Karpas-422 (cell line): Measurements from ENCODE around the gene BARHL2. TPM values are rescaled to one million over a fixed set of nuclear protein-coding genes. Genes with fewer than 3 reads are reported as not detected.

Source experiments
- DNase-seq: peaks from one replicate; pipeline ENCODE4 v3.0.0-alpha.2; 2015
- H2AFZ ChIP-seq: fragments of 200-600 bp; sonication (generic); 2 replicates; pipeline ENCODE4 v1.6.1; 2014; ENCODE audit warnings: antibody characterized with exemption, low read length, mixed read lengths
- H3K27ac ChIP-seq: fragments of 200-600 bp; sonication (generic); 2 replicates; pipeline ENCODE4 v1.5.1; 2014; ENCODE audit warnings: mild to moderate bottlenecking, low read length, moderate library complexity
- H3K27me3 ChIP-seq: fragments of 200-600 bp; sonication (generic); 2 replicates; pipeline ENCODE4 v1.6.1; 2014; ENCODE audit warnings: low read length, mixed read lengths
- H3K36me3 ChIP-seq: fragments of 200-600 bp; sonication (generic); 2 replicates; pipeline ENCODE4 v1.6.1; 2014; ENCODE audit warnings: low read length, mixed read lengths; ENCODE audit not compliant: insufficient read depth
- H3K4me1 ChIP-seq: fragments of 200-600 bp; sonication (generic); 2 replicates; pipeline ENCODE4 v1.6.1; 2014; ENCODE audit warnings: mild to moderate bottlenecking, low read length, mixed read lengths
- H3K4me2 ChIP-seq: fragments of 200-600 bp; sonication (generic); 2 replicates; pipeline ENCODE4 v1.6.1; 2014; ENCODE audit warnings: low read length, low read depth, mild to moderate bottlenecking; ENCODE audit not compliant: poor library complexity, severe bottlenecking
- H3K4me3 ChIP-seq: fragments of 200-600 bp; sonication (generic); 2 replicates; pipeline ENCODE4 v1.5.1; 2014; ENCODE audit warnings: mild to moderate bottlenecking, antibody characterized with exemption, low read length, mixed read lengths
- H3K79me2 ChIP-seq: fragments of 200-600 bp; sonication (generic); 2 replicates; pipeline ENCODE4 v1.6.1; 2014; ENCODE audit warnings: mild to moderate bottlenecking, low read length, mixed read lengths
- H3K9ac ChIP-seq: fragments of 200-600 bp; sonication (generic); 2 replicates; pipeline ENCODE4 v1.6.0; 2014; ENCODE audit warnings: low read length
- H3K9me2 ChIP-seq: fragments of 200-600 bp; sonication (generic), shearing (Covaris generic); replicated peaks from 2 replicates; pipeline ENCODE4 v1.6.0; 2014; ENCODE audit warnings: mild to moderate bottlenecking, low read length, moderate library complexity; ENCODE audit not compliant: insufficient read depth
- H3K9me3 ChIP-seq: fragments of 300-700, 200-600 bp; sonication (generic); 2 replicates; pipeline ENCODE4 v1.6.1; 2014; ENCODE audit warnings: low read length, mixed read lengths
- H4K20me1 ChIP-seq: fragments of 200-600 bp; sonication (generic); 2 replicates; pipeline ENCODE4 v1.6.1; 2014; ENCODE audit warnings: mild to moderate bottlenecking, antibody characterized with exemption, low read length, low read depth; ENCODE audit not compliant: insufficient read depth
- total RNA-seq: library from RNA; depleted of rRNA; stranded (reverse); fragments of >200 nt; shearing (Covaris generic); gene quantifications from 2 replicates; pipeline ENCODE4 v1.2.3, GENCODE V29; 2014; ENCODE audit warnings: low replicate concordance; rRNA removed

BARHL2 gene
- total RNA-seq, result not detected in 2 replicates

DNA sequence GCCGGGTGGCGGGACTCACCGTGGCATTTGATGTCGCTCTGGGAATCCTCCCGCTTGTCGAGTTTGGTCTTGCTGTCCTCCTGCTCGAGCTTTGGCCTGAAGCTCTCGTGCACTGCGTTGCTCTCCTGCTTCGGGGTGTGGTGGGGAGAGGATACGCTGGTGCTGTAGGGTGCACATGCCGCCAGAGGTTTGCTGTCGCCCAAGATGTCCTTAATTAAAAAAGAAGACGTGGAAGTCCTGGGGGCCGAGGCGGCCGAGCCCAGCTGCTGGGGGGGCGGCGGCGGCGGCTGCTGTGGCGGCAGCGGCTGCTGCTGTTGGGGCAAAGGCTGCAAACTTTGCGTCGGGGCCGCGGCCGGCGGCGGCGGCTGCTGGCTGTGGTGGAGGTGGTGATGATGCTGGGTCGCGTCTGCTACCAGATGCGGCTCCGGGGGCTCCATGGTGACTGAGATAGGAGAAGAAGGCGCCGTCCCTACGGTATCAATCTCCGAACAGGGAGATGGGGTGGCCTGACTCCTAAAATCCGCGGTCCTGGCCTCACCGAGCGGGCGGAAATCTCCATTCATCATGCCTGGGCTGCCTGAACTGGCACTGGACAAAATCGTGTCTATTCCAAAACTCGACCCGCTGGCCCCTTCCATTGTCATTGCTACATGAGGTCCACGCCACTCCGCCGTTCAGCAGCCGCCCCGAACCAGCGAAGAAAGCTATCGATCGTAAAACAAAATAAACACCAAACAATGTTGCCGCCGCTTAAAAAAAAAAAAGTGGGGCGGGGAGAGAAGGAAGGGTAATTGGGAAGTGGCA lies at the start of gene BARHL2:
BARHL2 (minus strand) TSS at position 751 of the 804 bp plus-strand sequence; CDS start at position 644, 107 bp downstream.
- no peaks in the 10 kb centered on the region for H3K79me2 ChIP-seq
- no peaks in the 10 kb centered on the region for H3K9me2 ChIP-seq
- no peak within 1 kb of the TSS for H3K4me2 ChIP-seq
- H3K27ac ChIP-seq, result no peak within 1 kb of the TSS
- H3K4me1 ChIP-seq, result no peaks in the 10 kb centered on the region
- no peaks in the 10 kb centered on the region for H3K27me3 ChIP-seq
- H3K4me3 ChIP-seq, result no peak within 1 kb of the TSS
- H2AFZ ChIP-seq, result no peak within 1 kb of the TSS
- no peaks in the 10 kb centered on the region for H4K20me1 ChIP-seq
- H3K9ac ChIP-seq, result no peak within 1 kb of the TSS
- no peaks in the 10 kb centered on the region for H3K9me3 ChIP-seq
- no peak for DNase-seq
- no peaks in the 10 kb centered on the region for H3K36me3 ChIP-seq

DNA sequence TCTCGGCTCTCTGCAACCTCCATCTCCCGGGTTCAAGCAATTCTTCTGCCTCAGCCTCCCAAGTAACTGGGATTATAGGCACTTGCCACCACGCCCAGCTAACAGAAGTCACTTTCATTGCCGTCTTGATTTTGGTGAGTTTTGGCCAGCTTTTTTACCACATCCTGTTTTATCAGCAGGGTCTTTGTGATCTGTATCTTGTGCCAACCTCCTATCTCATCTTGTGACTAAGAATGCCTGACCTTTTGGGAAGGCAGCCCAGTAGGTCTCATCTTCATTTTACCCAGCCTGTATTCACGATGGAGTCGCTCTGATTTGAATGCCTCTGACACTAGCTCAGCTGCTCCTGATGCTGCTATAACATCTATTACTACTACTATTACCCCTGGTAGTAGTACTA lies 46.8 kb upstream of the BARHL2 start:
- H3K4me2 ChIP-seq, result no peak overlapping the region
- no peaks in the 10 kb centered on the region for H3K36me3 ChIP-seq
- H3K4me3 ChIP-seq, result no peak overlapping the region
- H3K27ac ChIP-seq, result no peak overlapping the region
- H3K9me3 ChIP-seq, result no peaks in the 10 kb centered on the region
- no peak for DNase-seq
- no peaks in the 10 kb centered on the region for H4K20me1 ChIP-seq
- no peak overlapping the region for H3K9ac ChIP-seq
- no peaks in the 10 kb centered on the region for H3K9me2 ChIP-seq
- no peaks in the 10 kb centered on the region for H3K79me2 ChIP-seq
- H2AFZ ChIP-seq, result no peak overlapping the region
- no peaks in the 10 kb centered on the region for H3K4me1 ChIP-seq
- H3K27me3 ChIP-seq, result no peaks in the 10 kb centered on the region

DNA sequence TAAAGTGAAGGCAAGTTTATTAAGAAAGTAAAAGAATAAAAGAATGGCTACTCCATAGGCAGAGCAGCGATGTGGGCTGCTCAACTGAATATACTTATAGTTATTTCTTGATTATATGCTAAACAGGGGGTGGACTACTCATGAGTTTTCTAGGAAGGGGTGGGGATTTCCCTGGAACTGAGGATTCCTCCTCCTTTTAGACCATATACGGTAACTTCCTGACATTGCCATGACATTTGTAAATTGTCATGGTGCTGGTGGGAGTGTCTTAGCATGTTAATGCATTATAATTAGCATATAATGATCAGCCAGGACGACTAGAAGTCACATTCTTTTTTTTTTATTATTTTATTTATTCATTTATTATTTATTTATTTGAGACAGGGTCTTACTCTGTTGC lies 46.4 kb upstream of the BARHL2 start:
- Histone ChIP-seq H3K4me2 (no peak overlapping the region), H3K27me3 (no peaks in the 10 kb centered on the region), H2AFZ (no peak overlapping the region), H3K4me3 (no peak overlapping the region), H3K27ac (no peak overlapping the region), H3K9me2 (no peaks in the 10 kb centered on the region), H3K4me1 (no peaks in the 10 kb centered on the region), H4K20me1 (no peaks in the 10 kb centered on the region), H3K36me3 (no peaks in the 10 kb centered on the region), H3K79me2 (no peaks in the 10 kb centered on the region), H3K9me3 (no peaks in the 10 kb centered on the region), H3K9ac (no peak overlapping the region)
- DNase-seq, result no peak

DNA sequence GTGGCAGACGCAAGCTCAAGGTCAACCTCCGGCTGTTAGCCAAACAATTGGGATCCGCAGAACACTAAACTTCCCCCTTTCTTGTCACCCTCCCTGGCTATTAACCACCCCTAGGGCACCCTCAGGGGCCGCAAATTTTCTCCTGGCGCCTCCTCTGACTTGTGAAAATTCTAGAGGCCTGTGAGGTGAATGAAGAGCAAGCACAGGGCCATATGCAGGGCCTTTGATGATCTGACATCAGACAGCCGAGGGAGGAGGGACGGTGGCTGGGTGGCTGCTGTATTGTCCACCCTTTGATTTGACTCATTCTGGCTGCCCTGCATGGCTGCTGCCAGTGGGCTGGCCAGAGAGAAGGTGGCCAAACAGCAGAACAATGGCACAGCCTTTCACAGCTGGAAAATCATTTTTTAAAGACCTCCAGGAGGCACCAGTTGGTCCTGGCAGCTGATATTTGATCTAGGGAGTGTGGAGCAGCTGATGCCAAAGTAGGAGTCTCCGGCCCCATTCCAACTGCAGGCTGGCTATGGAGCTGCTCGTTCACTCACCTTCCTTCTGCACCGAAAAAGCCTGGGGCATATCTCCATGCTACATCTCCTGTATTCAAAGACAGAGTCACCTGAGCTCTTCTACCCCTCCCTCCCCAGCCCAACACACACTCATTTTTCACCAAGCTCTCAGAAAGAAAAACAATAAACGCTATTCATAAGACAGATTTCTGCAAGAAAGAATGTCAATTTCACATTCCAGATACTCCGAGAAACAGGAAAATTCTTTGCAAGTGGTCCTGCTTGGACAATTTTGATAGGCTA lies 44.9 kb upstream of the BARHL2 start:
- Histone ChIP-seq H3K27me3 (no peaks in the 10 kb centered on the region), H3K9me3 (no peaks in the 10 kb centered on the region), H3K9ac (no peak overlapping the region), H3K36me3 (no peaks in the 10 kb centered on the region), H3K4me1 (no peaks in the 10 kb centered on the region), H3K79me2 (no peaks in the 10 kb centered on the region), H3K9me2 (no peaks in the 10 kb centered on the region), H3K4me3 (no peak overlapping the region), H2AFZ (no peak overlapping the region), H3K4me2 (no peak overlapping the region), H3K27ac (no peak overlapping the region), H4K20me1 (no peaks in the 10 kb centered on the region)
- no peak for DNase-seq

DNA sequence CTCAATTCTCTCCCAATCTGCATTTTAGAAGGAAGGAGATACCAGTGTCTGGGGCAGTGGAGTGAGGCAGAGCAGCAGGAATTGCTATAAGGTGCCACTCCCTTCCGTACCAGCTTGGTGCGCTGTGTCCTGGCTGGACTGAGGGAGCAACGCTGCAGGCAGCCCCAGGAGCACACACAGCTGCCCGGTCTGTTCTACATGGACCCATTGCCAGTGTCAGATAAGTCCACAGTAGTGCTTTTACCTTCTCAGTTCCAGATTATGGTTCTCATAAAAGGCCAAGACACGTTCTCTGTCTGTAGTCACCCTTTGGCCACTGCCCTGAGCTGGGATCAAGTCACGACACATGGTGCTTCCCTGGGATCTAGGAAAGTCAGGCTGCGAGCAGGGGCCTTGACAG lies 44.1 kb upstream of the BARHL2 start:
- Histone ChIP-seq H3K27ac (no peak overlapping the region), H3K9ac (no peak overlapping the region), H3K4me1 (no peaks in the 10 kb centered on the region), H3K27me3 (no peaks in the 10 kb centered on the region), H3K79me2 (no peaks in the 10 kb centered on the region), H3K4me2 (no peak overlapping the region), H3K4me3 (no peak overlapping the region), H3K36me3 (no peaks in the 10 kb centered on the region), H3K9me3 (no peaks in the 10 kb centered on the region), H2AFZ (no peak overlapping the region), H4K20me1 (no peaks in the 10 kb centered on the region), H3K9me2 (no peaks in the 10 kb centered on the region)
- DNase-seq, result no peak

DNA sequence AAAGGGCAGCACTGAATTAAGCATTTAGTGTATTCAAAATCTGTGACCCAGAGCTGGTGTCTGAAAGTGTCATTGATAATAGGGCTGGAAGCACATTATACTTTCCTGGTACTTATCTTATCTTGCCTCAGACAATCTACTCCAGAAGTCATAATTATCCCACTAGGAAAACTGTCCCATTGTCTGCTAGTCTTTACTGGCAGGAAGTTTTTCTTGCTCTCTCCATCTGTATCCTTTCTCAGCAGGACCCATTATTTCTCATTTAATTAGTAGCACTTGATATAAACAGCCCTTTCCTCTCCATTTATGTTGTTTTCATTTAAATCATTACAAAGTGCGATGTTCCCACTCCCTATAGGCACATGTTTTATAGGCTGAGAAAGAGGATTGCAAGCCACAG lies 36.5 kb upstream of the BARHL2 start:
- H3K36me3 ChIP-seq, result no peaks in the 10 kb centered on the region
- no peaks in the 10 kb centered on the region for H3K79me2 ChIP-seq
- no peak overlapping the region for H3K27ac ChIP-seq
- no peaks in the 10 kb centered on the region for H4K20me1 ChIP-seq
- H3K27me3 ChIP-seq, result no peaks in the 10 kb centered on the region
- H2AFZ ChIP-seq, result no peak overlapping the region
- no peaks in the 10 kb centered on the region for H3K9me2 ChIP-seq
- DNase-seq, result no peak
- H3K9ac ChIP-seq, result no peak overlapping the region
- no peaks in the 10 kb centered on the region for H3K4me1 ChIP-seq
- no peak overlapping the region for H3K4me3 ChIP-seq
- H3K4me2 ChIP-seq, result no peak overlapping the region
- no peaks in the 10 kb centered on the region for H3K9me3 ChIP-seq

DNA sequence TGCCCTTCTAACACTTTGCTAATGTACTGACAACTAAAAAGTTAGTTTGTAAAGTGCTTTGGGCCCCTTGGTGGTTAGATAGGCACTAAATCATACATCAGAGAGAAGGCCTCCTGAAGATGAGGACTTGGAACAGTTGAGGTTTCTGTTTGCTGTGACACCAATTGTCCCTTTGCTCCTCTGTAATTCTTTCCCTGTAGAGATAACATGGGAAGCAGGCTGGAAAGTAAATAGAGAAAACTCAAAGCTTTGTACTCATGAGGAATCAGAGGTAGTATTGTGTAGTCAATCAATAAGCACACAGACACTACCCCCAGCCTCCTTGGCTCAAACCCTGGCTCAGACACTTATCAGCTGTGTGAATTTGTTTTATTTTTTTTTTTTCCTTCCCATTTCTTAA lies 31.6 kb upstream of the BARHL2 start:
- Histone ChIP-seq H3K4me1 (no peaks in the 10 kb centered on the region), H3K4me2 (no peak overlapping the region), H3K4me3 (no peak overlapping the region), H3K27me3 (no peaks in the 10 kb centered on the region), H3K79me2 (no peaks in the 10 kb centered on the region), H3K9me2 (no peaks in the 10 kb centered on the region), H3K9ac (no peak overlapping the region), H2AFZ (no peak overlapping the region), H3K36me3 (no peaks in the 10 kb centered on the region), H3K27ac (no peak overlapping the region), H3K9me3 (no peaks in the 10 kb centered on the region), H4K20me1 (no peaks in the 10 kb centered on the region)
- no peak for DNase-seq

DNA sequence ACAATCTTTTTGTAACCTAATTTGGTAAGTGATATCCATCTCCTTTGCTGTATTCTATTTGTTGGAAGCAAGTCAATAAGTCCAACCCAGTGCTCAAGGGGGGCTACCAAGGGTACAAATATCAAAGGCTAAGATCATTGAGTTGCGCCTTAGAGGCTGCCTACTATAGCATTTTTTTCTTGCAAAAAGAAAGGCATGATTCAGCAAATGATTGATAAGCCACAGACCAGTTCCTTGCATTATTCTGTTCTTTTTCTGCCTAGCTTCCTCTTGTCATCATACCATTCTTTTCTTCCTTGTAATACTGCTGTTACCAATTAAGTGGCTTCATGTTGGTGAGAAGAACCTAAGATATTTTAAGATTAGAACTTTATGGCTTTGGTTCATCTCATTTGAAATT lies 29.8 kb upstream of the BARHL2 start:
- Histone ChIP-seq H4K20me1 (no peaks in the 10 kb centered on the region), H3K9me3 (no peaks in the 10 kb centered on the region), H3K79me2 (no peaks in the 10 kb centered on the region), H3K4me3 (no peak overlapping the region), H3K9me2 (no peaks in the 10 kb centered on the region), H3K36me3 (no peaks in the 10 kb centered on the region), H3K27me3 (no peaks in the 10 kb centered on the region), H3K27ac (no peak overlapping the region), H2AFZ (no peak overlapping the region), H3K4me1 (no peaks in the 10 kb centered on the region), H3K9ac (no peak overlapping the region), H3K4me2 (no peak overlapping the region)
- no peak for DNase-seq
